Parathyroid adenoma (tissue), 2 donors: Measurements from ENCODE around the gene TBCE.
"Not testable (repeated sequence)": the region's sequence is repeated elsewhere in the genome, so short reads cannot be mapped to it uniquely, and the experiment has no call there.

Source experiments
- H2AFZ ChIP-seq: fragments of 300-600 bp; sonication (generic); one replicate; pipeline ENCODE4 v1.7.0; 2017; ENCODE audit warnings: antibody characterized with exemption, mild to moderate bottlenecking
- H3K27ac ChIP-seq: fragments of 300-600 bp; sonication (generic); one replicate; pipeline ENCODE4 v1.7.0; 2017
- H3K27me3 ChIP-seq: fragments of 300-600 bp; sonication (generic); one replicate; pipeline ENCODE4 v1.7.0; 2017; ENCODE audit warnings: low read length; ENCODE audit not compliant: control insufficient read depth, insufficient read depth
- H3K36me3 ChIP-seq: fragments of 300-600 bp; sonication (generic); one replicate; pipeline ENCODE4 v1.7.0; 2017; ENCODE audit warnings: low read length; ENCODE audit not compliant: control insufficient read depth, insufficient read depth
- H3K4me1 ChIP-seq: fragments of 300-600 bp; sonication (generic); one replicate; pipeline ENCODE4 v1.7.0; 2017; ENCODE audit warnings: control low read depth
- H3K4me2 ChIP-seq: fragments of 300-600 bp; sonication (generic); one replicate; pipeline ENCODE4 v1.7.0; 2017; ENCODE audit warnings: low read length
- H3K4me3 ChIP-seq: fragments of 300-600 bp; sonication (generic); one replicate; pipeline ENCODE4 v1.7.0; 2017; ENCODE audit warnings: low read depth, low read length
- H3K79me2 ChIP-seq: fragments of 300-600 bp; sonication (generic); one replicate; pipeline ENCODE4 v1.7.0; 2017; ENCODE audit warnings: control low read depth
- H3K9ac ChIP-seq: fragments of 300-600 bp; sonication (generic); one replicate; pipeline ENCODE4 v1.7.0; 2017; ENCODE audit warnings: mild to moderate bottlenecking
- H3K9me3 ChIP-seq: fragments of 300-600 bp; sonication (generic); one replicate; pipeline ENCODE4 v1.7.0; 2017; ENCODE audit warnings: low read length; ENCODE audit not compliant: control insufficient read depth
- CTCF ChIP-seq: fragments of 300-600 bp; sonication (generic); IDR thresholded peaks from one replicate; pipeline ENCODE4 v1.7.0; 2017; ENCODE audit warnings: antibody characterized with exemption, mild to moderate bottlenecking
- donor health status: primary hyperparathyroidism.

The TBCE gene

GRCh38 chr1:235468970-235469369 lies 101.7 kb downstream of the TBCE start:
- Histone ChIP-seq H3K4me1 (no peaks in the 10 kb centered on the region), H3K27me3 (no peaks in the 10 kb centered on the region), H3K36me3 (no peaks in the 10 kb centered on the region), H3K79me2 (no peaks in the 10 kb centered on the region), H3K4me2 (no peak overlapping the region), H3K9ac (no peak overlapping the region), H3K4me3 (no peak overlapping the region), H3K27ac (no peak overlapping the region), H2AFZ (no peak overlapping the region), H3K9me3 (no peaks in the 10 kb centered on the region)
- TF ChIP-seq CTCF, result no peak

GRCh38 chr1:235469897-235470296 lies 102.7 kb downstream of the TBCE start:
- H3K27me3 ChIP-seq, H3K9me3 ChIP-seq, H3K36me3 ChIP-seq, H3K9ac ChIP-seq, H3K27ac ChIP-seq, H3K4me2 ChIP-seq, H3K4me1 ChIP-seq, H2AFZ ChIP-seq, H3K4me3 ChIP-seq, H3K79me2 ChIP-seq: not testable (repeated sequence)

- H3K79me2 ChIP-seq, result no peaks in the 10 kb centered on the region
- no peaks in the 10 kb centered on the region for H3K4me1 ChIP-seq
- no peaks in the 10 kb centered on the region for H3K9me3 ChIP-seq
- H3K27ac ChIP-seq, result no peak overlapping the region
- no peaks in the 10 kb centered on the region for H3K27me3 ChIP-seq
- no peak overlapping the region for H2AFZ ChIP-seq
- H3K9ac ChIP-seq, result no peak overlapping the region
- no peaks in the 10 kb centered on the region for H3K36me3 ChIP-seq
- no peak overlapping the region for H3K4me3 ChIP-seq
- H3K4me2 ChIP-seq, result no peak overlapping the region
- TF ChIP-seq CTCF, result no peak
Observed at GRCh38 chr1:235470741-235471439, 103.7 kb downstream of the TBCE start.

- Histone ChIP-seq H3K36me3 (no peaks in the 10 kb centered on the region), H2AFZ (no peak overlapping the region), H3K4me1 (no peaks in the 10 kb centered on the region)
Observed at GRCh38 chr1:235473806-235474205, 106.6 kb downstream of the TBCE start.

GRCh38 chr1:235483090-235483489 lies 115.9 kb downstream of the TBCE start:
- no peak overlapping the region for H3K4me3 ChIP-seq
- no peak overlapping the region for H3K4me2 ChIP-seq
- H2AFZ ChIP-seq, result no peak overlapping the region
- H3K27me3 ChIP-seq, result no peaks in the 10 kb centered on the region
- H3K9ac ChIP-seq, result no peak overlapping the region
- no peak overlapping the region for H3K27ac ChIP-seq
- TF ChIP-seq CTCF, result no peak
- H3K4me1 ChIP-seq, result no peaks in the 10 kb centered on the region
- no peaks in the 10 kb centered on the region for H3K36me3 ChIP-seq
- no peaks in the 10 kb centered on the region for H3K79me2 ChIP-seq
- no peaks in the 10 kb centered on the region for H3K9me3 ChIP-seq

More at GRCh38 chr1:235473806-235474205, 106.6 kb downstream of the TBCE start:
- Histone ChIP-seq H3K9ac (no peak overlapping the region), H3K9me3 (no peaks in the 10 kb centered on the region), H3K27ac (no peak overlapping the region), H3K4me3 (no peak overlapping the region), H3K27me3 (no peaks in the 10 kb centered on the region), H3K79me2 (no peaks in the 10 kb centered on the region), H3K4me2 (no peak overlapping the region)
- no peak for TF ChIP-seq CTCF
